ENCODE measurements around the gene AFAP1.

The AFAP1 gene

DNA sequence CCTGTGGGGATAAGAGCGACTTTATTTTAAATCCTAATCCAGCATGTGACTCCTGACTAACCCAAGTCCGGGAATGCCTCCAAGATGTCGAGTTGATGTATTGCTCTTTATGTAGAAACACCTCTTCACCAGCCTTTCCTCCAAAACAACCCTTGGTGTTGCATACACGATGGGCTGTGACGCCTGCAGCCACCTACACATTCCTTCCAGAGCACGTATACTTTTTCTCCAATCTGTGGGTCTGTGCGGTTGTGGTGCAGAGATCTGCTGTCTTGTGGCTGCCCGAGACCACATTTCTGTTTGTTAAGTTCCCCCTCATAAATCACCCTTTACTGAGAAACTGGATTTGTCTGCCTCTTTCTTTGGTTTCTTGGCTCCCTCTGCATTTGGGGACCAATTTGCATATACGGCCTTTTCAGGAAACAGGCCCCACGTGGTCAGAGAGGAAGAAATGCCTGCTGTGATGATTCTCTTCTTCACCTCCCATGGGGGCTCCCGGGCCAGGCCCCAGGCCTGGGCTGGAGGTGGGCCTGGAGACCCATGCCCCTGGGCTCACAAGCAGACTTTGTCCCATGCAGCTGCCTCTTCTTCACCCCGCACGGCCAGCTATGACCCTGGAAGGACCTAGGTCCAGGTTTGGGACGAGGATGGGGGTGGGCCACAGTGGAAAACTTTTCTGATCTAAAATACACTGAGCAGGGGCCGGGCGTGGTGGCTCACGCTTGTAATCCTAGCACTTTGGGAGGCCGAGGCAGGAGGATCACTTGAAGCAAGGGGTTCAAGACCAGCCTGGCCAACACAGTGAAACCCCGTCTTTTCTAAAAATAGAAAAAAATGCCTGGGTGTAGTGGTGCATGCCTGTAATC lies 21.4 kb upstream of the AFAP1 start:
- H3K4me1 ChIP-seq (ENCODE audit: control insufficient read depth in 2 of 2, insufficient read depth in 2 of 2, low read length in 2 of 2) = peaks cover 15 to 19% of the 10 kb centered on the region in 2 donors
- no peaks in the 10 kb centered on the region for H3K9me3 ChIP-seq (ENCODE audit: control insufficient read depth in 2 of 2, low read length in 2 of 2)
- no peaks in the 10 kb centered on the region for H3K27me3 ChIP-seq (ENCODE audit: control insufficient read depth in 2 of 2, insufficient read depth in 2 of 2, low read length in 2 of 2)
- no peak overlapping the region for H3K4me3 ChIP-seq (ENCODE audit: low read length in 2 of 2)
- no peaks in the 10 kb centered on the region for H3K36me3 ChIP-seq (ENCODE audit: control insufficient read depth in 2 of 2, insufficient read depth in 2 of 2, low read length in 2 of 2)
- no peak overlapping the region for H3K9ac ChIP-seq (ENCODE audit: low read depth in 1 of 2, low read length in 2 of 2)
- H3K27ac ChIP-seq (ENCODE audit: low read depth in 2 of 2, low read length in 2 of 2) = peak overlapping the region; percentile 18 to 65

DNA sequence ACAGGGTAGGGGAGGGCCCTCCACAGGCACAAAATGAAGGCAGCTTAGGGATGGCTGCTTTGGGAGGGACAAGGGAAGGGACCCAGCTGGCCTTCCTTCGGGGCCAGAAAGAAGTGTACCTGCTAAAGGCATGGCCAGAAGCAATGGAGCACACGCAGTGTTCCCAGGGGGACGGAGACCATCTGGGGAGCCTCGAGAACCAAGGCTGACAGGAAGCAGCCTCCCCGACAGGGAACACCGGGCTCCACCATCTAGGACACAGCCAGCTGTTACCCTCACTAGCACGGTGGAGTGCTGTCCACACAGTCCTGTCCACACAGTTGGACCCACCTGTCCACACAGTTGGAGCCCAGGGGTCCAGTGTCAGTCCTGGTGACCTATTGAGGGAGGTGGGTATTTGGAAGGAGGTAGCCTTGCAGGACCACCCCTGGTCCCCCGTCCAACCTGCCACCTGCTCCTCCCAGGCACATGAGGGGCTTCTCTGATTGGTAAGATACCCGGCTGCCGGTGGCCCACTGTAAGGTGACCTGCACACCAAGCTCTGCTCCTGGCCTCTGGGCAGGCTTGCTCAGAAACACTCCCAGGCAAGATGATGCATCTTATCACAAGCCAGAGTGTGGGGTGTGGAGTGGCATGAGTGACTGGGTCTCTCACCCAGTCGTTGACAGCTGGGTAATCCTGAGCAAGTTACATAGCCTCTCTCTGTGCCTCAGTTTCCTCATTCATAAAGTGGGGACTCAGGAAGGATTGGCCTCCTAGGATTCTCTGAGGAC lies 20.5 kb upstream of the AFAP1 start:
- Histone ChIP-seq H3K36me3 (ENCODE audit: control insufficient read depth in 2 of 2, insufficient read depth in 2 of 2, low read length in 2 of 2) (no peaks in the 10 kb centered on the region), H3K27me3 (ENCODE audit: control insufficient read depth in 2 of 2, insufficient read depth in 2 of 2, low read length in 2 of 2) (no peaks in the 10 kb centered on the region), H3K4me1 (ENCODE audit: control insufficient read depth in 2 of 2, insufficient read depth in 2 of 2, low read length in 2 of 2) (peaks cover 15 to 19% of the 10 kb centered on the region in 2 donors), H3K4me3 (ENCODE audit: low read length in 2 of 2) (no peak overlapping the region), H3K9me3 (ENCODE audit: control insufficient read depth in 2 of 2, low read length in 2 of 2) (no peaks in the 10 kb centered on the region), H3K9ac (ENCODE audit: low read depth in 1 of 2, low read length in 2 of 2) (no peak overlapping the region), H3K27ac (ENCODE audit: low read depth in 2 of 2, low read length in 2 of 2) (peak overlapping the region in 1 of 2 donors; percentile 65)

DNA sequence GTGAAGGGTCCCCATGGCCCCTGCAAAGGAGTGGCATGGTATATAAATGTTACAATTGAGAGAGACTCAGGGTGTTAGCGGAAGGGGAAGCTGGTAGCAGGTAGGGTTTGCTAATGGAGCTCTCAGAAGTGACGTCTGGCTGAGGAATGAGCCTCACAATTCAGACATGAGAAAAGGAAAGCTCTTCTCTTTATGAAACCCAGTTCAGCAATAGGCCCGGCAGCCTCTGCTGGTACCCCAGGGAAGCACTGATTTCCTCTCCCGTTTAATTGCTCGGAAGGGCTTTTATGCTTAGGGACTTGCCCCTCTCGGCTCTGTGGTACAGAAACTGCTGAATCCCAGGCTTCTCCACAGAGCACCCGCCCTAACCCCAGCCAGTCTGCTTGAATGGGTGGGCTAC lies 19.4 kb upstream of the AFAP1 start:
- H3K9ac ChIP-seq (ENCODE audit: low read depth in 1 of 2, low read length in 2 of 2) = no peak overlapping the region
- no peaks in the 10 kb centered on the region for H3K36me3 ChIP-seq (ENCODE audit: control insufficient read depth in 2 of 2, insufficient read depth in 2 of 2, low read length in 2 of 2)
- H3K4me1 ChIP-seq (ENCODE audit: control insufficient read depth in 2 of 2, insufficient read depth in 2 of 2, low read length in 2 of 2) = peaks cover 15 to 18% of the 10 kb centered on the region in 2 donors
- no peak overlapping the region for H3K27ac ChIP-seq (ENCODE audit: low read depth in 2 of 2, low read length in 2 of 2)
- peaks cover 0 to 2% of the 10 kb centered on the region in 2 donors for H3K9me3 ChIP-seq (ENCODE audit: control insufficient read depth in 2 of 2, low read length in 2 of 2)
- no peaks in the 10 kb centered on the region for H3K27me3 ChIP-seq (ENCODE audit: control insufficient read depth in 2 of 2, insufficient read depth in 2 of 2, low read length in 2 of 2)
- H3K4me3 ChIP-seq (ENCODE audit: low read length in 2 of 2) = no peak overlapping the region

DNA sequence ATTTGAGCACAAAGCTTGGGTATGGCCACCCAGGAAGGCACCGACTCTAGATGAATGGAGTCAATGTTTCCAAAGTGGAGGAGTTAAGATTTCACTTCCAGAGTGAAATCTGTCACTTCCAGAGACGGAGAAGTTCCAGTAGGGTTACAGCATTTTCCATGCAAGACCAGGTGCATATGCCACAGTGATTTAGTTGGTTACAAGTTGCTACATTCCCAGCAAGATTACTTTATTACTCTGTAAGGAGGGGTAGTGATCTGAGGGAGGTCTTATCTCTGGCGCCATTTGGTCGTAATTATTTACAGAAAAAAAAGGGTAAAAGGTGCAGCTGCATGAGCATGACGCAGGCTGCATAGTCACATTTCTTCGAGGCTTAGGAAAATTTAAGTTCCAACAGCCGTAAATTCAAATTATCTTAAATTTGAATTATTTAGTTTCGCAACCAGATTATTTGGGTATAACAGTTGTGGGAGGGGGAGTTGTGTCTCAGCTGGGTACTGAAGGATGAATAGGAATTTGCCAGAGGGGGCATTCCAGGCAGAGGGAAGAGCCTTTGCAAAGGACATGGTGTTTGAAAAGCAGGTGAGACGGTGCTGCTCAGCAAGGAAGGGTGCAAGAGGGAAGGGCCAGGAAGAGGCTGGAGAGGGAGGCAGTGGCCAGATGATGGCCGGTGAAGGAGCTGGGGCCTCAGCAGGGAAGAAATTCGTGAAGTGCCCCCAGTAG lies 17.4 kb upstream of the AFAP1 start:
- H3K27me3 ChIP-seq (ENCODE audit: control insufficient read depth in 2 of 2, insufficient read depth in 2 of 2, low read length in 2 of 2) = no peaks in the 10 kb centered on the region
- H3K27ac ChIP-seq (ENCODE audit: low read depth in 2 of 2, low read length in 2 of 2) = peak overlapping the region; percentile 2 to 24
- peaks cover 15 to 18% of the 10 kb centered on the region in 2 donors for H3K4me1 ChIP-seq (ENCODE audit: control insufficient read depth in 2 of 2, insufficient read depth in 2 of 2, low read length in 2 of 2)
- H3K9me3 ChIP-seq (ENCODE audit: control insufficient read depth in 2 of 2, low read length in 2 of 2) = peaks cover 0 to 2% of the 10 kb centered on the region in 2 donors
- no peak overlapping the region for H3K9ac ChIP-seq (ENCODE audit: low read depth in 1 of 2, low read length in 2 of 2)
- H3K36me3 ChIP-seq (ENCODE audit: control insufficient read depth in 2 of 2, insufficient read depth in 2 of 2, low read length in 2 of 2) = no peaks in the 10 kb centered on the region
- peak overlapping the region in 1 of 2 donors; percentile 20 for H3K4me3 ChIP-seq (ENCODE audit: low read length in 2 of 2)

DNA sequence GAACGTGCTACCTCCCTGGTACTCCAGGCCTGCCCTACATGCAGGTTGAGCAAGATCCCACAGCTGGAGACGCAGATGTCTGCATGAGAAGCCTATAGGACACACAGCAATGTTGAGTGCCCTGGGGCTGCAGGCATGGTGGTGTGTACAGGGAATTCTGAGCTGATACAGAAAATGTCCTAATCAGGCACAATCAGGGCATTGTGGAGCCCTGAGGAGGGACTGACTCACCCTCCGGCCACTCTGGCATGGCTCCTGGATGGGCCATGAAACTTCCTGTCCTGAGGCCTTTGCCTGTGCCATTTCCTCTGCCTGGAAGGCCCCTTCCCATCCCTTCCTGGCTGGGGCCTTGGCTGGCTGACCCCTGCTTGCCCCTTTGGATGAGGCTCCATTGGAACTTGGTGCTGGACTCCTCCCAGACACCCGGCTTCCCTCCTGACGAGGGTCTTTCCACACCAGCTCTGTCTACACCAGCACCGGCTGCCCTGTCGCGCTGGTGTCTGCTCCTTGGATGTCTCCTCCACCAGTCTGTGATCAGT lies 16.7 kb upstream of the AFAP1 start:
- Histone ChIP-seq H3K9ac (ENCODE audit: low read depth in 1 of 2, low read length in 2 of 2) (no peak overlapping the region), H3K27ac (ENCODE audit: low read depth in 2 of 2, low read length in 2 of 2) (peak overlapping the region; percentile 2 to 24), H3K36me3 (ENCODE audit: control insufficient read depth in 2 of 2, insufficient read depth in 2 of 2, low read length in 2 of 2) (no peaks in the 10 kb centered on the region)

DNA sequence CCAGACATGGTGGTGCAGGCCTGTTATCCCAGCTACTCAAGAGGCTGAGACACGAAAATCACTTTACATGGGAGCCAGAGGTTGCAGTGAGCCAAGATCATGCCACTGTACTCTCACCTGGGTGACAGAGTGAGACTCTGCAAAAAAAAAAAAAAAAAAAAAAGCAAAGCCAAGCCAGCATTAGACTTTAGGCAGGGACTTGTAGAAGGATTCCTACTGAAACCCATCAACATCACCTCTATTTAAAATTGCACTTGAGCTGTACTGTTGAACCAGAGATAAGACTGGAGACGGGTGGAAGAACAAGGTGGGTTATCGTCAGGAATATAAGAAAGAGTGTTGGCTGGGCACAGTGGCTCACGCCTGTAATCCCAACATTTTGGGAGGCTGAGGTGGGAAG lies 15.7 kb upstream of the AFAP1 start:
- Histone ChIP-seq H3K27ac (ENCODE audit: low read depth in 2 of 2, low read length in 2 of 2) (no peak overlapping the region), H3K27me3 (ENCODE audit: control insufficient read depth in 2 of 2, insufficient read depth in 2 of 2, low read length in 2 of 2) (no peaks in the 10 kb centered on the region), H3K36me3 (ENCODE audit: control insufficient read depth in 2 of 2, insufficient read depth in 2 of 2, low read length in 2 of 2) (no peaks in the 10 kb centered on the region), H3K4me1 (ENCODE audit: control insufficient read depth in 2 of 2, insufficient read depth in 2 of 2, low read length in 2 of 2) (peaks cover 10% of the 10 kb centered on the region in 2 donors), H3K9ac (ENCODE audit: low read depth in 1 of 2, low read length in 2 of 2) (no peak overlapping the region), H3K4me3 (ENCODE audit: low read length in 2 of 2) (no peak overlapping the region), H3K9me3 (ENCODE audit: control insufficient read depth in 2 of 2, low read length in 2 of 2) (peaks cover 0 to 2% of the 10 kb centered on the region in 2 donors)

More for the DNA sequence above, 16.7 kb upstream of the AFAP1 start:
- no peak overlapping the region for H3K4me3 ChIP-seq (ENCODE audit: low read length in 2 of 2)
- H3K9me3 ChIP-seq (ENCODE audit: control insufficient read depth in 2 of 2, low read length in 2 of 2) = peaks cover 0 to 2% of the 10 kb centered on the region in 2 donors
- no peaks in the 10 kb centered on the region for H3K27me3 ChIP-seq (ENCODE audit: control insufficient read depth in 2 of 2, insufficient read depth in 2 of 2, low read length in 2 of 2)
- H3K4me1 ChIP-seq (ENCODE audit: control insufficient read depth in 2 of 2, insufficient read depth in 2 of 2, low read length in 2 of 2) = peaks cover 15 to 18% of the 10 kb centered on the region in 2 donors

DNA sequence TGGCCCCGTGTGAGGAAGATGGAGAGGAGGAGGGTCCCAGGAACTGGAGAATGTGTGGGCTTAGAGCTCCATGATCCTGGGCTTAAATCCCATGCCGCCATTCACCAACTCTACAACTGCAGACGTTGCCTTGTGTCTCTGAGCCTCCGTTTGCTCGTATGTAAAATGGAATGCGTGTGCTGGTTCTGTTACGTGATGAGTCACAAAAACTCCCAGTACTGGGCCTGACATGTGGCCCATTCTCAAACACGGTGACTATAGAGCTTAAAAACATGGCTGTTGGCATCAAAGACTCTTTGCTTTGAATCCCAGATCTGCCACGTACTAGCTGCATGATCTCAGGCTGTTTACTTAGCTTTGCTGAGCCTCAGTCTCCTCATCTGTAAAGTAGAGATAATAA lies 13.0 kb upstream of the AFAP1 start:
- no peak overlapping the region for H3K4me3 ChIP-seq (ENCODE audit: low read length in 2 of 2)
- peaks cover 0 to 2% of the 10 kb centered on the region in 2 donors for H3K9me3 ChIP-seq (ENCODE audit: control insufficient read depth in 2 of 2, low read length in 2 of 2)
- peaks cover 8 to 10% of the 10 kb centered on the region in 2 donors for H3K4me1 ChIP-seq (ENCODE audit: control insufficient read depth in 2 of 2, insufficient read depth in 2 of 2, low read length in 2 of 2)
- H3K27ac ChIP-seq (ENCODE audit: low read depth in 2 of 2, low read length in 2 of 2) = no peak overlapping the region
- no peaks in the 10 kb centered on the region for H3K36me3 ChIP-seq (ENCODE audit: control insufficient read depth in 2 of 2, insufficient read depth in 2 of 2, low read length in 2 of 2)
- H3K27me3 ChIP-seq (ENCODE audit: control insufficient read depth in 2 of 2, insufficient read depth in 2 of 2, low read length in 2 of 2) = no peaks in the 10 kb centered on the region
- H3K9ac ChIP-seq (ENCODE audit: low read depth in 1 of 2, low read length in 2 of 2) = no peak overlapping the region

DNA sequence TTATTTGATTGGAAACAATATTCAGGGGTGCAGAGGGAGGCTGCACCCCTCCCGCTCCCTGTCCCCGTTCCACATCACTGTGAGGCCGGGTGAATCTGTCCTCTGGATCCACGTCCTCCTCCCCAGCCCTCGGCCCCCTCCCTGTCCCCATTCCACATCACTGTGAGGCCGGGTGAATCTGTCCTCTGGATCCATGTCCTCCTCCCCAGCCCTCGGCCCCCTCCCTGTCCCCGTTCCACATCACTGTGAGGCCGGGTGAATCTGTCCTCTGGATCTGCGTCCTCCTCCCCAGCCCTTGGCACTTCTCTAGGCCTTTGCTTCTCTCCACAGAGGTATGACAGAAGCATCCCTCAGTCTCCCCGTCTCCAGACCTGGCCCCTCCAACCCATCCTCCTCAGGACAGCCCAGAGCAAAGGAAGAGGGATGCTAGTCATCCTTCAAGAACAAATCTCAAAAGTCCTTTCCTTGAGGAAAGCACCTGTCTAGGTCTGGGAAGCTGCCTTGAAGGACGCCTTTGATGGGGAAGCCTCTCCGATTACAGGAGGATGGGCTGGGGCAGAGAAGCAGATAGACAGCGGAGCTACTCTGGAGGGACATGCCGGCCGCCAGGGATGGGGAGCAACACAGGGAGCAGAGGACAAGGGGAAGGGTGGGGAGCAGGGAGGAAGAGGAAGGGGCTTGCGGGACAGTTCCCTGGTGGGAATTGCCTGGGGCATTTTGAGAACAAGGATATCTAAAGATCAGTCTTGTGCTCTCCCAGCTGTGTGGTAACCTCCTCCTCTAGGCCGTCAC lies 10.8 kb upstream of the AFAP1 start:
- Histone ChIP-seq H3K4me3 (ENCODE audit: low read length in 2 of 2) (no peak overlapping the region), H3K4me1 (ENCODE audit: control insufficient read depth in 2 of 2, insufficient read depth in 2 of 2, low read length in 2 of 2) (peaks cover 0 to 3% of the 10 kb centered on the region in 2 donors), H3K9ac (ENCODE audit: low read depth in 1 of 2, low read length in 2 of 2) (no peak overlapping the region), H3K9me3 (ENCODE audit: control insufficient read depth in 2 of 2, low read length in 2 of 2) (peaks cover 0 to 2% of the 10 kb centered on the region in 2 donors), H3K27ac (ENCODE audit: low read depth in 2 of 2, low read length in 2 of 2) (no peak overlapping the region), H3K27me3 (ENCODE audit: control insufficient read depth in 2 of 2, insufficient read depth in 2 of 2, low read length in 2 of 2) (no peaks in the 10 kb centered on the region), H3K36me3 (ENCODE audit: control insufficient read depth in 2 of 2, insufficient read depth in 2 of 2, low read length in 2 of 2) (no peaks in the 10 kb centered on the region)

DNA sequence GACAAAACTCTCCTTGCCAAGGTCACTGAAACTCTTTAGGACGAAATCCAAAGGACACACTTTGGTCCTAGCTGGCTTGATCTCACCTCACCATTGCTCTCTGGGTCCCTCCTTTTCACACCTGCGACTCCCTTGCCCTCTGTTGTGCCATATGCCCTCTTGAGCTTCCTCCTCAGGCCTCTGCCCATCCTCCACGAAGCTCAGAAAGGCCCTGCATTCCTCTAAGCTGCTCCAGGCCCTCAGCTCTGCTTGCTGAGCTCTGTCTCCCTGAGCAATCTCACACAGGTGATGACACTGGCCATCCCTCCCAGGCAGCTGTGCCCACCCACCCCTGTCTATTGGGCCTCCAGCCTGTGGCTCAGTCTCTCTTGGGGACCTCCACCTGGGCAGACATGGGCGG lies 10.1 kb upstream of the AFAP1 start:
- H3K27me3 ChIP-seq (ENCODE audit: control insufficient read depth in 2 of 2, insufficient read depth in 2 of 2, low read length in 2 of 2) = no peaks in the 10 kb centered on the region
- H3K4me3 ChIP-seq (ENCODE audit: low read length in 2 of 2) = no peak overlapping the region
- no peaks in the 10 kb centered on the region for H3K36me3 ChIP-seq (ENCODE audit: control insufficient read depth in 2 of 2, insufficient read depth in 2 of 2, low read length in 2 of 2)
- peaks cover 0 to 3% of the 10 kb centered on the region in 2 donors for H3K4me1 ChIP-seq (ENCODE audit: control insufficient read depth in 2 of 2, insufficient read depth in 2 of 2, low read length in 2 of 2)
- H3K9ac ChIP-seq (ENCODE audit: low read depth in 1 of 2, low read length in 2 of 2) = no peak overlapping the region
- no peak overlapping the region for H3K27ac ChIP-seq (ENCODE audit: low read depth in 2 of 2, low read length in 2 of 2)
- peaks cover 0 to 2% of the 10 kb centered on the region in 2 donors for H3K9me3 ChIP-seq (ENCODE audit: control insufficient read depth in 2 of 2, low read length in 2 of 2)

Measured in mucosa of rectum (tissue), 2 donors.